K562 (cell line): ENCODE data around the gene ACBD6. TPM values are rescaled to one million over a fixed set of nuclear protein-coding genes. Genes with fewer than 3 reads are reported as not detected.

Source experiments
- ATAC-seq: fragments of 200-7000 bp; cut with Tn5 transposase; 3 replicates; pipeline ENCODE4 v1.9.1; 2020; ENCODE audit warnings: moderate library complexity
- BruUV-seq: library from RNA; stranded (reverse); fragments of 400-500 nt; replicated peaks from 2 replicates; lab custom pipeline; 2021; lab: Mats Ljungman, UMichigan
- CTCF ChIA-PET: fragments of 300-600 bp; formaldehyde crosslinking; extraction: SDS; loops from one replicate; lab custom pipeline; 2021; ENCODE audit warnings: low intra/inter-chr PET ratio; lab: Yijun Ruan, JAX
- POLR2A ChIA-PET: fragments of 300-600, 350-650 bp; sonication (Branson Sonifier 250); formaldehyde crosslinking; extraction: SDS; loops from one replicate; lab custom pipeline; 2021; ENCODE audit warnings: antibody characterized with exemption, inconsistent platforms; lab: Yijun Ruan, JAX
- DNase-seq, 4 experiments: peaks; one replicate each; pipeline versions ENCODE4 v3.0.0 to v3.0.0-alpha.2; 2011 to 2018; ENCODE audit warnings: low spot score in 3 of 4, mixed read lengths in 3 of 4; ENCODE audit errors: extremely low read depth in 1 of 4
- FAIRE-seq: peaks from 2 replicates; lab custom pipeline; 2011; peaks lifted over from hg19 to GRCh38; lab: Jason Lieb, UNC
- H2AFZ ChIP-seq: 2 replicates; pipeline ENCODE4 v1.6.0; 2011; ENCODE audit warnings: low read depth, low read length, control low read depth, inconsistent platforms
- H3K27ac ChIP-seq: fragments of 200-600 bp; 3 replicates; pipeline ENCODE4 v1.8.0; 2011; ENCODE audit warnings: low read depth, mild to moderate bottlenecking, control low read depth, inconsistent platforms, low read length, moderate library complexity, mixed read lengths; ENCODE audit errors: extremely low read depth
- H3K27me3 ChIP-seq, 2 experiments: fragments of 300-600 bp in 1 of 2; 2 replicates in 1 of 2; 3 replicates in 1 of 2; pipeline versions ENCODE4 v1.6.0 to v1.8.0; 2011; ENCODE audit warnings: inconsistent platforms in 2 of 2, low read length in 2 of 2, mild to moderate bottlenecking in 1 of 2, mixed read lengths in 1 of 2, moderate library complexity in 1 of 2; ENCODE audit not compliant: control insufficient read depth in 2 of 2, insufficient read depth in 2 of 2
- H3K36me3 ChIP-seq: fragments of 300-600 bp; 3 replicates; pipeline ENCODE4 v1.8.0; 2011; ENCODE audit warnings: mild to moderate bottlenecking, low read length, inconsistent platforms; ENCODE audit not compliant: control insufficient read depth, insufficient read depth
- H3K4me1 ChIP-seq, 2 experiments: fragments of 200-600 bp in 1 of 2; replicated peaks in 1 of 2; 2 replicates in 1 of 2; 3 replicates in 1 of 2; pipeline versions ENCODE4 v1.5.1 to v1.8.0; 2011; ENCODE audit warnings: inconsistent platforms in 2 of 2, low read length in 2 of 2, mild to moderate bottlenecking in 1 of 2, mixed read lengths in 1 of 2, moderate library complexity in 1 of 2; ENCODE audit not compliant: control insufficient read depth in 2 of 2, insufficient read depth in 2 of 2
- H3K4me2 ChIP-seq: 2 replicates; pipeline ENCODE4 v1.6.1; 2011; ENCODE audit warnings: low read length, control low read depth, inconsistent platforms, mixed read lengths; ENCODE audit not compliant: insufficient read depth
- H3K4me3 ChIP-seq: fragments of 200-600 bp; sonication (generic), shearing (Covaris generic); 2 replicates; pipeline ENCODE4 v1.5.1; 2016; ENCODE audit warnings: control low read depth, inconsistent platforms
- H3K79me2 ChIP-seq: fragments of 200-600 bp; 3 replicates; pipeline ENCODE4 v1.8.0; 2011; ENCODE audit warnings: low read length, inconsistent platforms; ENCODE audit not compliant: control insufficient read depth, insufficient read depth
- H3K9ac ChIP-seq, 2 experiments: 2 replicates each; pipeline versions ENCODE4 v1.6.0 to v1.6.1; 2011; ENCODE audit warnings: low read depth in 2 of 2, low read length in 2 of 2, control low read depth in 1 of 2, inconsistent platforms in 1 of 2, mild to moderate bottlenecking in 1 of 2, mixed read lengths in 1 of 2; ENCODE audit not compliant: insufficient read depth in 1 of 2
- H3K9me1 ChIP-seq: one replicate; pipeline ENCODE4 v1.6.0; 2011; ENCODE audit warnings: inconsistent platforms, mild to moderate bottlenecking, low read length, moderate library complexity; ENCODE audit not compliant: control insufficient read depth, insufficient read depth
- H3K9me3 ChIP-seq: replicated peaks from 2 replicates; pipeline ENCODE4 v1.5.1; 2011; ENCODE audit warnings: low read depth, low read length, inconsistent platforms; ENCODE audit not compliant: control insufficient read depth, insufficient read depth
- H4K20me1 ChIP-seq: replicated peaks from 2 replicates; pipeline ENCODE4 v1.6.1; 2011; ENCODE audit warnings: low read length, inconsistent platforms, mixed read lengths; ENCODE audit not compliant: control insufficient read depth, insufficient read depth
- SMARCA4 ChIP-seq: fragments of 450-650 bp; IDR thresholded peaks from 2 replicates; pipeline ENCODE4 v1.6.1; 2016
- ZNF124 ChIP-seq: sonication (generic); formaldehyde crosslinking; IDR thresholded peaks from 2 replicates; pipeline ENCODE4 v1.8.1; 2022; ENCODE audit warnings: missing genetic modification reagents
- ZNF384 ChIP-seq: IDR thresholded peaks from 2 replicates; pipeline ENCODE4 v1.6.1; 2012; ENCODE audit warnings: low read depth, low read length, improper control_type of control experiment
- WGBS: fragments of 100-300 bp; shearing (Covaris generic); methylation state at CpG from one replicate; pipeline ENCODE4 v1.1.6; 2016; ENCODE audit warnings: low coverage, mixed read lengths; ENCODE audit not compliant: insufficient coverage; ENCODE audit errors: missing lambda C conversion rate; 5-methylcytosine and 5-hydroxymethylcytosine counted together
- in situ Hi-C: fragments of 300-500 bp; cut with MboI; formaldehyde crosslinking; loops from 4 replicates; pipeline ENCODE4 v1.15.0; 2018; ENCODE audit warnings: inconsistent platforms, mixed read lengths
- intact Hi-C: fragments of 100-400 bp; cut with micrococcal nuclease; formaldehyde crosslinking; loops from 2 replicates; pipeline ENCODE4 v1.14.2; 2022
- polyA plus RNA-seq, 8 experiments: library from polyadenylated mRNA; depleted of rRNA in 4 of 8; stranded (reverse) in 5 of 8; unstranded in 3 of 8; fragments of >200 nt; fragmentation: Nextera tagmentation in 2 of 8; fragmentation: Illumina TruSeq in 1 of 8; extraction: Ambion mirVana in 2 of 8; extraction: Trizol in 1 of 8; gene quantifications; 2 replicates each; pipeline versions ENCODE4 v1.2.1 to v1.2.3, GENCODE V29; 2011 to 2014; ENCODE audit warnings: inconsistent platforms in 1 of 8, missing spikeins in 1 of 8
- total RNA-seq, 7 experiments: library from RNA; depleted of rRNA in 6 of 7; stranded (reverse); fragments of >200 nt in 6 of 7; fragmentation: Illumina TruSeq in 2 of 7; extraction: Trizol in 2 of 7; gene quantifications; 2 replicates each; pipeline versions ENCODE4 v1.2.1 to v1.2.3, GENCODE V29; 2011 to 2021; ENCODE audit warnings: low replicate concordance in 1 of 7
- TF ChIP-seq, protein P1 (sequence below): sonication (generic); formaldehyde crosslinking; IDR thresholded peaks from 2 replicates; pipeline ENCODE4 v1.8.0; 2022; ENCODE audit warnings: mild to moderate bottlenecking, missing genetic modification reagents
- TF ChIP-seq, protein P2 (sequence below): fragments of 200-800 bp; sonication (Bioruptor generic); IDR thresholded peaks from 2 replicates; pipeline ENCODE4 v1.6.1; 2017; ENCODE audit warnings: missing genetic modification characterization, missing compliant biosample characterization
- TF ChIP-seq, protein P3 (sequence below): IDR thresholded peaks from 3 replicates; pipeline ENCODE4 v1.6.1; 2011; ENCODE audit warnings: borderline replicate concordance, mild to moderate bottlenecking; ENCODE audit not compliant: insufficient read length, insufficient read depth
- TF ChIP-seq, protein P4 (sequence below), 2 experiments: fragments of 450-650 bp in 1 of 2; sonication (generic) in 1 of 2; formaldehyde crosslinking in 1 of 2; IDR thresholded peaks; 2 replicates each; pipeline versions ENCODE4 v1.7.1 to v1.9.0; 2016 to 2022; ENCODE audit warnings: inconsistent platforms in 1 of 2, mild to moderate bottlenecking in 1 of 2, missing genetic modification reagents in 1 of 2

ACBD6 gene
- total and polyA plus RNA-seq, 9 of the 15 experiments (the other 6 are each of a cell fraction or from before 2014, with no cell fraction given): 16.9 to 107 (median 77.7) TPM

DNA sequence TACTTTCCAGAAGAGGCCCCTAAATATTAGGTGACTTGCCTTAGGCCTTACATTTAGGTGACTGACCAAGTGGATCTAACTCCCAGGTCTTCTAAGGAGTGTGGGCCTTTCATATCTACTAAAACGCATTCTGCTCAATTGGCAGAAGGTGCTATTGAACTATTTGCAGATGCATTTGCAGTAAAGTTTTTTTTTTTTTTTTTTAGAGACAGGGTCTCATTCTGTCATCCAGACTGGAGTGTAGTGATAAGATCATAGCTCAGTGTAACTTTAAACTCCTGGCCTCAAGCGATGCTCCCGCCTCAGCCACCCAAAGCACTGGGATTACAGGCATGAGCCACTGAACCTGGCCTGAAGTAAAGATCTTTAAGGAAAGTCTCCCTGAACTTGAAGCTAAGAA, 13.0 kb upstream of the ACBD6 start:
- ChIA-PET POLR2A (interaction anchor here (0.6 to 2.9 kb wide), 11 partner anchors 9 to 602 kb away, joined by 3 to 19 read pairs (median 3); partner anchors contain the start of gene ACBD6), CTCF (interaction anchor here (0.5 to 4.3 kb wide), 6 partner anchors 18 to 651 kb away, joined by 3 to 69 read pairs (median 6); no protein-coding TSS in a partner anchor)
- intact Hi-C loops: loop anchor here (2.0 to 5.0 kb wide), 7 partner anchors 117 to 651 kb away; partner anchors contain the start of genes IER5 and XPR1
- 0% methylated on average over 3 of the region's 3 CpGs for WGBS
- Histone ChIP-seq H3K79me2 (no peaks in the 10 kb centered on the region), H3K27me3 (no peaks in the 10 kb centered on the region), H3K4me1 (peaks cover 3 to 9% of the 10 kb centered on the region in 2 experiments; a peak in 3 of 5 replicates), H2AFZ (peak overlapping the region; percentile 79), H3K27ac (no peak overlapping the region), H3K4me3 (no peak overlapping the region), H3K9ac (no peak overlapping the region), H3K9me1 (no peaks in the 10 kb centered on the region), H3K36me3 (no peaks in the 10 kb centered on the region), H3K4me2 (no peak overlapping the region), H3K9me3 (no peaks in the 10 kb centered on the region), H4K20me1 (no peaks in the 10 kb centered on the region)
- ATAC-seq (peak; percentile 48), FAIRE-seq (no peak), DNase-seq (no peak)
- in situ Hi-C loops: no loop called here
- BruUV-seq: no TSS peak
- TF ChIP-seq ZNF384 (peak; percentile 46; the same call in 1 of the 2 replicates), SMARCA4 (0 out of 2 replicates have a peak, but pooled peaks have one; percentile 3), ZNF124 (CRISPR knock-in tag) (no peak)
- TF ChIP-seq, protein P1, sequence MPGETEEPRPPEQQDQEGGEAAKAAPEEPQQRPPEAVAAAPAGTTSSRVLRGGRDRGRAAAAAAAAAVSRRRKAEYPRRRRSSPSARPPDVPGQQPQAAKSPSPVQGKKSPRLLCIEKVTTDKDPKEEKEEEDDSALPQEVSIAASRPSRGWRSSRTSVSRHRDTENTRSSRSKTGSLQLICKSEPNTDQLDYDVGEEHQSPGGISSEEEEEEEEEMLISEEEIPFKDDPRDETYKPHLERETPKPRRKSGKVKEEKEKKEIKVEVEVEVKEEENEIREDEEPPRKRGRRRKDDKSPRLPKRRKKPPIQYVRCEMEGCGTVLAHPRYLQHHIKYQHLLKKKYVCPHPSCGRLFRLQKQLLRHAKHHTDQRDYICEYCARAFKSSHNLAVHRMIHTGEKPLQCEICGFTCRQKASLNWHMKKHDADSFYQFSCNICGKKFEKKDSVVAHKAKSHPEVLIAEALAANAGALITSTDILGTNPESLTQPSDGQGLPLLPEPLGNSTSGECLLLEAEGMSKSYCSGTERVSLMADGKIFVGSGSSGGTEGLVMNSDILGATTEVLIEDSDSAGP (CRISPR knock-in tag): no peak
- TF ChIP-seq, protein P2, sequence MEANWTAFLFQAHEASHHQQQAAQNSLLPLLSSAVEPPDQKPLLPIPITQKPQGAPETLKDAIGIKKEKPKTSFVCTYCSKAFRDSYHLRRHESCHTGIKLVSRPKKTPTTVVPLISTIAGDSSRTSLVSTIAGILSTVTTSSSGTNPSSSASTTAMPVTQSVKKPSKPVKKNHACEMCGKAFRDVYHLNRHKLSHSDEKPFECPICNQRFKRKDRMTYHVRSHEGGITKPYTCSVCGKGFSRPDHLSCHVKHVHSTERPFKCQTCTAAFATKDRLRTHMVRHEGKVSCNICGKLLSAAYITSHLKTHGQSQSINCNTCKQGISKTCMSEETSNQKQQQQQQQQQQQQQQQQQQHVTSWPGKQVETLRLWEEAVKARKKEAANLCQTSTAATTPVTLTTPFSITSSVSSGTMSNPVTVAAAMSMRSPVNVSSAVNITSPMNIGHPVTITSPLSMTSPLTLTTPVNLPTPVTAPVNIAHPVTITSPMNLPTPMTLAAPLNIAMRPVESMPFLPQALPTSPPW (CRISPR knock-in tag): peak; percentile 29; the same call in 1 of the 2 replicates
- TF ChIP-seq, protein P3, sequence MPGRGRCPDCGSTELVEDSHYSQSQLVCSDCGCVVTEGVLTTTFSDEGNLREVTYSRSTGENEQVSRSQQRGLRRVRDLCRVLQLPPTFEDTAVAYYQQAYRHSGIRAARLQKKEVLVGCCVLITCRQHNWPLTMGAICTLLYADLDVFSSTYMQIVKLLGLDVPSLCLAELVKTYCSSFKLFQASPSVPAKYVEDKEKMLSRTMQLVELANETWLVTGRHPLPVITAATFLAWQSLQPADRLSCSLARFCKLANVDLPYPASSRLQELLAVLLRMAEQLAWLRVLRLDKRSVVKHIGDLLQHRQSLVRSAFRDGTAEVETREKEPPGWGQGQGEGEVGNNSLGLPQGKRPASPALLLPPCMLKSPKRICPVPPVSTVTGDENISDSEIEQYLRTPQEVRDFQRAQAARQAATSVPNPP: no peak
- TF ChIP-seq, protein P4, sequence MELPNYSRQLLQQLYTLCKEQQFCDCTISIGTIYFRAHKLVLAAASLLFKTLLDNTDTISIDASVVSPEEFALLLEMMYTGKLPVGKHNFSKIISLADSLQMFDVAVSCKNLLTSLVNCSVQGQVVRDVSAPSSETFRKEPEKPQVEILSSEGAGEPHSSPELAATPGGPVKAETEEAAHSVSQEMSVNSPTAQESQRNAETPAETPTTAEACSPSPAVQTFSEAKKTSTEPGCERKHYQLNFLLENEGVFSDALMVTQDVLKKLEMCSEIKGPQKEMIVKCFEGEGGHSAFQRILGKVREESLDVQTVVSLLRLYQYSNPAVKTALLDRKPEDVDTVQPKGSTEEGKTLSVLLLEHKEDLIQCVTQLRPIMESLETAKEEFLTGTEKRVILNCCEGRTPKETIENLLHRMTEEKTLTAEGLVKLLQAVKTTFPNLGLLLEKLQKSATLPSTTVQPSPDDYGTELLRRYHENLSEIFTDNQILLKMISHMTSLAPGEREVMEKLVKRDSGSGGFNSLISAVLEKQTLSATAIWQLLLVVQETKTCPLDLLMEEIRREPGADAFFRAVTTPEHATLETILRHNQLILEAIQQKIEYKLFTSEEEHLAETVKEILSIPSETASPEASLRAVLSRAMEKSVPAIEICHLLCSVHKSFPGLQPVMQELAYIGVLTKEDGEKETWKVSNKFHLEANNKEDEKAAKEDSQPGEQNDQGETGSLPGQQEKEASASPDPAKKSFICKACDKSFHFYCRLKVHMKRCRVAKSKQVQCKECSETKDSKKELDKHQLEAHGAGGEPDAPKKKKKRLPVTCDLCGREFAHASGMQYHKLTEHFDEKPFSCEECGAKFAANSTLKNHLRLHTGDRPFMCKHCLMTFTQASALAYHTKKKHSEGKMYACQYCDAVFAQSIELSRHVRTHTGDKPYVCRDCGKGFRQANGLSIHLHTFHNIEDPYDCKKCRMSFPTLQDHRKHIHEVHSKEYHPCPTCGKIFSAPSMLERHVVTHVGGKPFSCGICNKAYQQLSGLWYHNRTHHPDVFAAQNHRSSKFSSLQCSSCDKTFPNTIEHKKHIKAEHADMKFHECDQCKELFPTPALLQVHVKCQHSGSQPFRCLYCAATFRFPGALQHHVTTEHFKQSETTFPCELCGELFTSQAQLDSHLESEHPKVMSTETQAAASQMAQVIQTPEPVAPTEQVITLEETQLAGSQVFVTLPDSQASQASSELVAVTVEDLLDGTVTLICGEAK (IDR thresholded peaks at IDR 0.05): 0 out of 2 replicates have a peak, but pooled peaks have one; percentile 30
- TF ChIP-seq, protein P4 (CRISPR knock-in tag; IDR thresholded peaks at IDR 0.05): no peak
